Measurements from ENCODE around the gene CCT6A. TPM values are rescaled to one million over a fixed set of nuclear protein-coding genes. Genes with fewer than 3 reads are reported as not detected.
"Not testable (repeated sequence)": the region's sequence is repeated elsewhere in the genome, so short reads cannot be mapped to it uniquely, and the experiment has no call there.

CCT6A gene
- total and polyA plus RNA-seq, 2 of the 4 experiments (the other 2 are of a cell fraction), result 135 to 265 TPM

GRCh38 chr7:56104138-56104537 is 52.6 kb downstream of the CCT6A start:
- H3K4me3 ChIP-seq (ENCODE audit: insufficient read depth, low read depth, low read length); H2BK120ac ChIP-seq (ENCODE audit: low read depth, low read length); in situ Hi-C loops (cut with MboI; ENCODE audit: low sequenced_read_pairs); H3K27me3 ChIP-seq (ENCODE audit: control insufficient read depth, insufficient read depth, low read length); H3K27ac ChIP-seq (ENCODE audit: insufficient read depth, low read length); DNase-seq; H3K9ac ChIP-seq (ENCODE audit: low read depth, low read length); H2BK15ac ChIP-seq (ENCODE audit: low read depth, low read length); H3K14ac ChIP-seq (replicated peaks; ENCODE audit: low read depth, low read length); H3K18ac ChIP-seq (ENCODE audit: low read depth, low read length); H2AK9ac ChIP-seq (replicated peaks; ENCODE audit: low read depth, low read length, poor library complexity); H3K56ac ChIP-seq (ENCODE audit: extremely low read depth, insufficient read depth, low read length); H2BK5ac ChIP-seq (ENCODE audit: low read depth, low read length, poor library complexity, severe bottlenecking); BruUV-seq (replicated peaks); H3K4me2 ChIP-seq (ENCODE audit: low read depth, low read length); dilution Hi-C loops (cut with HindIII; ENCODE audit: low sequenced_read_pairs, unreplicated experiment); H3K23ac ChIP-seq (ENCODE audit: low read depth, low read length); H4K5ac ChIP-seq (ENCODE audit: low read depth, low read length); intact Hi-C loops (cut with micrococcal nuclease); H3K4ac ChIP-seq (ENCODE audit: low read depth, low read length); ATAC-seq (ENCODE audit: low read depth); H4K8ac ChIP-seq (ENCODE audit: low read depth in 2 of 2, low read length in 2 of 2); H3K9me1 ChIP-seq (ENCODE audit: insufficient read depth, low read length); H3K9me3 ChIP-seq (ENCODE audit: control insufficient read depth, insufficient read depth, low read length); H3K4me1 ChIP-seq (ENCODE audit: control insufficient read depth, insufficient read depth, low read length); POLR2A ChIA-PET (ENCODE audit: unreplicated experiment); H2AFZ ChIP-seq (replicated peaks; ENCODE audit: low read length, poor library complexity); H4K91ac ChIP-seq (ENCODE audit: insufficient read depth, low read depth, low read length); H2BK20ac ChIP-seq (ENCODE audit: low read depth, low read length); H2AK5ac ChIP-seq (ENCODE audit: low read depth, low read length): not testable (repeated sequence)
- Histone ChIP-seq H3K36me3 (ENCODE audit: control insufficient read depth, insufficient read depth, low read length) (peaks cover 28% of the 10 kb centered on the region), H3K79me1 (ENCODE audit: low read depth in 1 of 2, low read length in 2 of 2) (peaks cover 0 to 23% of the 10 kb centered on the region in 2 experiments; a peak in 3 of 4 replicates), H4K20me1 (ENCODE audit: insufficient read depth, low read length) (peaks cover 17% of the 10 kb centered on the region)
- WGBS, 2 experiments (ENCODE audit: extremely low coverage in 2 of 2, insufficient read length in 1 of 2), result no CpG with 5 or more reads among the region's 9 CpGs
- CTCF ChIA-PET, result interaction anchor here (0.6 kb wide), 1 partner anchor 745 kb away, joined by 4 read pairs; no protein-coding TSS in a partner anchor
